ENCODE data around the gene ANKRD6. TPM values are rescaled to one million over a fixed set of nuclear protein-coding genes. Genes with fewer than 3 reads are reported as not detected.

The ANKRD6 gene
- total RNA-seq, 2 experiments from 2014 or later: 9.1 TPM

DNA sequence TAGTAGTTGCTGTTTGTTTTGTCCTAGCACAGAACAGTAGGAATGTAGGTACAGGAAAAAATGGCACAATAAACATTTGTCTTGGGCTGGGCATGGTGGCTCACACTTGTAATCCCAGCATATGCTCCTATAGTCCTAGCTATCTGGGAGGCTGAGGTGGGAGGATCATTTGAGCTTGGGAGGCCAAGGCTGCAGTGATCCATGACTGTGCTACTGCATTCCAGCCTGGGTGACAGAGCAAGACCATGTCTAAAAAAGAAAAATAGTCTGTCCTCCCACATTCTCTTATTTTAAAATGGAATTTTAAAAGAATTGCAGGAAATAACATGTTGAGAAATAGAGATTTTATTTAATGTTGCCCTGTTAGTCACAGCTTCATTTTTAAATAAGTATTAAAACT lies 87.8 kb downstream of the ANKRD6 start:
- Mint-ChIP-seq H3K9me3 (ENCODE audit: insufficient read depth) (no peaks in the 10 kb centered on the region), H3K27me3 (ENCODE audit: low read depth) (no peaks in the 10 kb centered on the region), H3K27ac (no peak overlapping the region), H3K36me3 (ENCODE audit: low read depth) (no peaks in the 10 kb centered on the region), H3K4me3 (no peak overlapping the region), H3K4me1 (ENCODE audit: low read depth) (no peaks in the 10 kb centered on the region)
- ATAC-seq: no peak
- ChIA-PET CTCF (no interaction called here), POLR2A (no interaction called here)
- no peak for DNase-seq

DNA sequence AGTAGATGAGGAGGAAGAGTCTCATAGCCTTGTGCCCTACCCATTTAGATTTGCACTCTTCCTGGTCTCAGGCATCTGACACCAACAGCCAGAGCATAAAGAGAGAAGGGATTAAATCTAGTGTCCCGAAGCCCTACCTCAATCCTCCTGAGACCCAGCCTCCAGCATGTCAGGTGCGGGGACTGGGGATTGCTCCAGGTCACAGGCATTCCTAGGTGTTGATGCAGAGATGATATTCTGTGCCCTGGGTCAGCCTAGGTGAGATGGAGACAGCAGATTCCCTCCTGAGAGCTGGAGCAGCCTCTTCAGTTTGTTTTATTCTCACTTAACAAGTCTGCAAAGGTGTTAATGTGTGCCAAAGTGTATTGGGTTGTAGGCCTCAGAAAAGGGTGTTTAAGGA lies 89.8 kb downstream of the ANKRD6 start:
- no peaks in the 10 kb centered on the region for H3K27me3 Mint-ChIP-seq (ENCODE audit: low read depth)
- CTCF ChIA-PET: interaction anchor here (1.4 kb wide), 1 partner anchor 13 kb away, joined by 3 read pairs; no protein-coding TSS in a partner anchor

GRCh38 chr6:89525786-89526562 lies 93.0 kb downstream of the ANKRD6 start:
- DNase-seq (no peak), ATAC-seq (no peak)
- no peak overlapping the region for H3K4me3 Mint-ChIP-seq
- no peaks in the 10 kb centered on the region for H3K4me1 Mint-ChIP-seq (ENCODE audit: low read depth)
- ChIA-PET CTCF (no interaction called here), POLR2A (no interaction called here)
- H3K9me3 Mint-ChIP-seq (ENCODE audit: insufficient read depth): no peaks in the 10 kb centered on the region
- H3K27me3 Mint-ChIP-seq (ENCODE audit: low read depth): no peaks in the 10 kb centered on the region
- H3K36me3 Mint-ChIP-seq (ENCODE audit: low read depth): no peaks in the 10 kb centered on the region
- no peak overlapping the region for H3K27ac Mint-ChIP-seq

More for the DNA sequence above, 89.8 kb downstream of the ANKRD6 start:
- POLR2A ChIA-PET: no interaction called here
- no peak overlapping the region for H3K27ac Mint-ChIP-seq
- H3K4me3 Mint-ChIP-seq: no peak overlapping the region
- DNase-seq: no peak
- H3K9me3 Mint-ChIP-seq (ENCODE audit: insufficient read depth): no peaks in the 10 kb centered on the region
- H3K4me1 Mint-ChIP-seq (ENCODE audit: low read depth): no peaks in the 10 kb centered on the region
- no peak for ATAC-seq
- no peaks in the 10 kb centered on the region for H3K36me3 Mint-ChIP-seq (ENCODE audit: low read depth)

DNA sequence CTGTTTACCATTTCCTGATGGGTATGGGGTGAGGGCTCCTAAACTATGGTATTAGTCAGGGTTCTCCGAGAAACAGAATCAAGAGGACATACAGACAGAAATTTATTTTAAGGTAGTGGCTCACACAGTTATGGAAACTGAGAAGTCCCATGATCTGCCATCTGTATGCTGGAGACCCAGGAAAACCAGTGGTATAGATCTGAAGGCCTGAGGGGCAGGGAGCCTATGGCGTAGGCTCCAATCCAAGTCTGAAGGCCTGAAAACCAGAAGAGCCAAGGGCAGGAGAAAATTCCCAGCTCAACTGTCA lies 93.6 kb downstream of the ANKRD6 start:
- Mint-ChIP-seq H3K27ac (no peak overlapping the region), H3K27me3 (ENCODE audit: low read depth) (no peaks in the 10 kb centered on the region), H3K36me3 (ENCODE audit: low read depth) (no peaks in the 10 kb centered on the region), H3K4me1 (ENCODE audit: low read depth) (no peaks in the 10 kb centered on the region), H3K4me3 (no peak overlapping the region), H3K9me3 (ENCODE audit: insufficient read depth) (no peaks in the 10 kb centered on the region)
- ChIA-PET CTCF (no interaction called here), POLR2A (no interaction called here)
- DNase-seq (no peak), ATAC-seq (no peak)

GRCh38 chr6:89527634-89528033 lies 94.7 kb downstream of the ANKRD6 start:
- Mint-ChIP-seq H3K27me3 (ENCODE audit: low read depth) (no peaks in the 10 kb centered on the region), H3K36me3 (ENCODE audit: low read depth) (no peaks in the 10 kb centered on the region), H3K4me3 (no peak overlapping the region), H3K27ac (no peak overlapping the region), H3K9me3 (ENCODE audit: insufficient read depth) (no peaks in the 10 kb centered on the region), H3K4me1 (ENCODE audit: low read depth) (no peaks in the 10 kb centered on the region)
- ATAC-seq: peak; percentile 51
- no peak for DNase-seq
- ChIA-PET POLR2A (no interaction called here), CTCF (no interaction called here)

DNA sequence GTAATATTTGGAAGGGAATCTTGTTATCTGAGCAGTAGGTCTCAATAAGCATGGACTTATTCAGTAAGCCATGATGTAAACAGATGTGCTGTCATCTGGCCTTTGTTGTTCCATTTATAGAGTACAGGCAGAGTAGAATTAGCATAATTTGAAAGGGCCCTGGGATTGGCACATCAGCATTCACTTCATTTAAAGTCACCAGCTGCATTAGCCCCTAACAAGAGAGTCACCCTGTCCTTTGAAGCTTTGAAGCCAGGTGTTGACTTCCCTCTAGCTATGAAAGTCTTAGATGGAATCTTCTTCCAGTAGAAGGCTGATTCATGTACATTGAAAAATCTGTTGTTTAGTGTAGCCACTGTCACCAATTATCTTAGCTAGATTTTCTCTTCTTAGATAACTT lies 95.9 kb downstream of the ANKRD6 start:
- Mint-ChIP-seq H3K4me1 (ENCODE audit: low read depth) (no peaks in the 10 kb centered on the region), H3K4me3 (no peak overlapping the region), H3K36me3 (ENCODE audit: low read depth) (no peaks in the 10 kb centered on the region), H3K9me3 (ENCODE audit: insufficient read depth) (no peaks in the 10 kb centered on the region), H3K27ac (no peak overlapping the region), H3K27me3 (ENCODE audit: low read depth) (no peaks in the 10 kb centered on the region)
- ATAC-seq (no peak), DNase-seq (no peak)
- ChIA-PET POLR2A (no interaction called here), CTCF (no interaction called here)

DNA sequence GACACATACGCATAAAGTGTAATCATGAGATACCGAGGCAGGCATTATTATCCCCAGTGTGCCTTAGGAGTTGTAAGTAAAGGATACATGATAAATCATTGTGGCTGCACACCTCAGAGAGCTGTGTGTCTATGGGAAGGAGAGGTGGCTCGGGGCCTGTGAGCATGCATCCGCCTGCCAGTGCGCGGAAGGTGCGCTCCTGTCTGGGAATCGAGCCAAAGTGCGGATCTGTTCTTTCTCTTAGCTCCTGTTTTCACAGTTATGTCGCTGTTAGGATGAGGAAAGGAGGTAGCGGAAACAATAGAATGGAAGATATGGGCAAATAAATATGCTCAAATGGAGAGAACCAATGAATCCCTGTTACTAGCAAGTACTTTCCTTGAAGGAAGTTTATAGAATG lies 98.0 kb downstream of the ANKRD6 start:
- Mint-ChIP-seq H3K27me3 (ENCODE audit: low read depth) (no peaks in the 10 kb centered on the region), H3K9me3 (ENCODE audit: insufficient read depth) (no peaks in the 10 kb centered on the region), H3K27ac (no peak overlapping the region), H3K4me1 (ENCODE audit: low read depth) (no peaks in the 10 kb centered on the region), H3K36me3 (ENCODE audit: low read depth) (no peaks in the 10 kb centered on the region), H3K4me3 (no peak overlapping the region)
- CTCF ChIA-PET: no interaction called here
- ATAC-seq: no peak
- POLR2A ChIA-PET: interaction anchor here (0.6 kb wide), 1 partner anchor 19 kb away, joined by 3 read pairs; no protein-coding TSS in a partner anchor
- no peak for DNase-seq

DNA sequence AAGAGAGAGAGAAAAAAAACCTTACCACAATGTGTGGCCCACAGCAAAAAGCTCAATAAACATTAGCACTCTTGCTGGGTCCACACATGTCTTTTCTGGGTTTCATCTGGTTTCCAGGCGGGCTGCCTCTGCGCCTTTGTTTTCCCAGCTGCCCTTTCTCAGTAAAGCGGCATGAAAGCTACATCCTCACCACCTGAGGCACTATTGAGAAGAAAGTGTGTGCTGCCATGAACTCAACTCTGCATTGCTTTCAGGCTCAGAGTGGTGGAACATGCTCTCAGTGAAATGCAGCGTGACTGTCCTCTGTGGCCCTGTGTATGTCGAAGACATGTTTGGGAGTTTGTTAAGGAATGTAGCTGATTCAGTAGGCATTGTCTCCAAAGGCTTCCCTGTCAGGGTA lies 103.3 kb downstream of the ANKRD6 start:
- ChIA-PET CTCF (no interaction called here), POLR2A (no interaction called here)

GRCh38 chr6:89539779-89540178 lies 106.8 kb downstream of the ANKRD6 start:
- DNase-seq (no peak), ATAC-seq (no peak)
- H3K4me1 Mint-ChIP-seq (ENCODE audit: low read depth): no peaks in the 10 kb centered on the region
- no peaks in the 10 kb centered on the region for H3K9me3 Mint-ChIP-seq (ENCODE audit: insufficient read depth)
- H3K4me3 Mint-ChIP-seq: no peak overlapping the region
- CTCF ChIA-PET: interaction anchor here (1.3 kb wide), 1 partner anchor 107 kb away, joined by 3 read pairs; no protein-coding TSS in a partner anchor
- peaks cover 11% of the 10 kb centered on the region for H3K27me3 Mint-ChIP-seq (ENCODE audit: low read depth)
- H3K36me3 Mint-ChIP-seq (ENCODE audit: low read depth): no peaks in the 10 kb centered on the region
- POLR2A ChIA-PET: no interaction called here
- no peak overlapping the region for H3K27ac Mint-ChIP-seq

More for the DNA sequence above, 103.3 kb downstream of the ANKRD6 start:
- Mint-ChIP-seq H3K27me3 (ENCODE audit: low read depth) (peaks cover 11% of the 10 kb centered on the region), H3K4me3 (no peak overlapping the region), H3K4me1 (ENCODE audit: low read depth) (no peaks in the 10 kb centered on the region), H3K36me3 (ENCODE audit: low read depth) (no peaks in the 10 kb centered on the region), H3K27ac (no peak overlapping the region), H3K9me3 (ENCODE audit: insufficient read depth) (no peaks in the 10 kb centered on the region)
- DNase-seq (no peak), ATAC-seq (no peak)

DNA sequence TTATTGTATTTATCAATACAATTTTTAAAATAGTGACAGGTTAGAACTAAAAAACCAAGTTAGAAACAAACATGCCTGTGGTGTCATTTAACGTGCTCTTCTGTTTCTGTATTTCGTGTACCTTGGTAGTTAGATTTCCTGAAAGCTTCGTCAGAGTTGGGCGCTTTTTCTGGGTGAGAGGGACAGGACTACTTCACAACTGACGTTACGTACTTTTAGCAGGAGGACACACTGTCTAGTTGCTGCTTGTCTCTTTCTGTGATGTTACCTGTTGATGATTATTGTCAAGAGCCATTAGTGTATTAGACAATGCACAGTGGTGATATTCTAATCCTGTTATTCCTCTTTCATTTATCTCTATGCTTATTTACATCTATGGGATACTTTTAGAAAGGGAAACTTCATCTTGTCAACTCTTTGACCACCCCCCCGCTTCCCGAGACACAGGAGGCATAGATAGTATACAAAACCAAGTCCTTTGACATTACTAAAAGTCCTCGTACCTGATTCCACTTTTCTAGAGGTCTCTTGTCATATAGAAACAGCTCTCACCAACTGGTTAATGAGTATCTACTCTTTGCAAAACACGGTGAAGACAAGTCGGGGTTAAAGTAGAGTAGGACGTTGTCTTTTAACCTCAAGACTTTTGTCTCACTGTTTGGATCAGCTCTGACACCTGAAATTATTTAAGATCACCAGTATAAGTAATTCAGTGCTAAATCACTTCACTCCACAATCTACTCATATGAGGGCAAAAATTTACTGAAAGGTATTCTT lies 109.3 kb downstream of the ANKRD6 start:
- CTCF ChIA-PET: no interaction called here
- no peaks in the 10 kb centered on the region for H3K4me1 Mint-ChIP-seq (ENCODE audit: low read depth)
- H3K36me3 Mint-ChIP-seq (ENCODE audit: low read depth): no peaks in the 10 kb centered on the region

GRCh38 chr6:89542866-89543265 lies 109.9 kb downstream of the ANKRD6 start:
- no peak overlapping the region for H3K27ac Mint-ChIP-seq
- ChIA-PET CTCF (no interaction called here), POLR2A (no interaction called here)
- DNase-seq (no peak), ATAC-seq (no peak)
- H3K36me3 Mint-ChIP-seq (ENCODE audit: low read depth): no peaks in the 10 kb centered on the region
- H3K4me1 Mint-ChIP-seq (ENCODE audit: low read depth): no peaks in the 10 kb centered on the region
- peaks cover 11% of the 10 kb centered on the region for H3K27me3 Mint-ChIP-seq (ENCODE audit: low read depth)
- H3K9me3 Mint-ChIP-seq (ENCODE audit: insufficient read depth): no peaks in the 10 kb centered on the region
- no peak overlapping the region for H3K4me3 Mint-ChIP-seq

More for the DNA sequence above, 109.3 kb downstream of the ANKRD6 start:
- no peak for DNase-seq
- POLR2A ChIA-PET: no interaction called here
- H3K27ac Mint-ChIP-seq: no peak overlapping the region
- no peak for ATAC-seq
- peaks cover 11% of the 10 kb centered on the region for H3K27me3 Mint-ChIP-seq (ENCODE audit: low read depth)
- H3K9me3 Mint-ChIP-seq (ENCODE audit: insufficient read depth): no peaks in the 10 kb centered on the region
- no peak overlapping the region for H3K4me3 Mint-ChIP-seq

DNA sequence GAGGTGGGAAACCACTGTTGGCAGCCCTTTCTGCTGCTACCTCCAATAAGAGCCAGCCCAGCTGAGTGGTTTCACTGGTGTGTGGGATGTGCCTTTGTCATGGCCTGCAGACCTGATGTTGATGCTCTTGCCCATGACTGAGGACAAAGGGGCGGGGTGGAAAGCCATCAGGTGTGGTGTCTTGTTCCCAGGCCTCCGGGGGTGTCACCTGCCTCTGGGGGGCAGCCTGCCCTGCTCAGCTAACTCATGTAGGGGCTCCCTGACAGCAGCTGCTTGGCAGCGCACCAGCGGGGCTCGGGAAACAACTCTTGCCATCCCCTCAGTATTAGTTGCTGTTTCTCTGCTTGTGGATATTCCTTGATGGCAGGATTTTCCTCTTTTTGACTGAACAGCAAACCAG lies 114.3 kb downstream of the ANKRD6 start:
- ATAC-seq (no peak), DNase-seq (no peak)
- Mint-ChIP-seq H3K36me3 (ENCODE audit: low read depth) (no peaks in the 10 kb centered on the region), H3K4me1 (ENCODE audit: low read depth) (no peaks in the 10 kb centered on the region), H3K9me3 (ENCODE audit: insufficient read depth) (no peaks in the 10 kb centered on the region), H3K27me3 (ENCODE audit: low read depth) (peaks cover 5% of the 10 kb centered on the region), H3K27ac (no peak overlapping the region), H3K4me3 (no peak overlapping the region)
- POLR2A ChIA-PET: no interaction called here
- CTCF ChIA-PET: no interaction called here

All from activated CD8-positive, alpha-beta T cell treated with anti-CD3 and anti-CD28 coated beads, Interleukin-2, amount 10 ng/mL, durations not matched to agents 7 days and 5 days (primary cell).